H1 (cell line): Measurements from ENCODE around the gene ADM5. TPM values are rescaled to one million over a fixed set of nuclear protein-coding genes. Genes with fewer than 3 reads are reported as not detected.

Experiments used
- CTCF ChIA-PET: fragments of 300-600 bp; sonication (Branson Sonifier 250); formaldehyde crosslinking; loops from one replicate; lab custom pipeline; 2021; ENCODE audit not compliant: partially characterized antibody; lab: Charles Lee
- POLR2A ChIA-PET: fragments of 300-600 bp; sonication (Branson Sonifier 250); formaldehyde crosslinking; loops from one replicate; lab custom pipeline; 2021; ENCODE audit warnings: inconsistent platforms; ENCODE audit not compliant: partially characterized antibody; lab: Charles Lee
- DNase-seq, 2 experiments: peaks; one replicate each; pipeline versions ENCODE4 v3.0.0 to v3.0.0-alpha.2; 2010 to 2022; ENCODE audit warnings: low spot score in 2 of 2, low read depth in 1 of 2, mixed read lengths in 1 of 2
- FAIRE-seq: peaks from 2 replicates; lab custom pipeline; 2011; peaks lifted over from hg19 to GRCh38; lab: Jason Lieb, UNC
- H2AFZ ChIP-seq: 2 replicates; pipeline ENCODE4 v1.8.1; 2012; ENCODE audit warnings: low read length, inconsistent platforms
- H2AK5ac ChIP-seq: 2 replicates; pipeline ENCODE4 v1.6.1; 2013; ENCODE audit warnings: low read depth, low read length
- H2BK120ac ChIP-seq: replicated peaks from 2 replicates; pipeline ENCODE3; 2013; ENCODE audit warnings: low read depth, low read length, inconsistent platforms
- H2BK12ac ChIP-seq: 2 replicates; pipeline ENCODE4 v1.6.1; 2013; ENCODE audit warnings: low read depth, low read length
- H2BK15ac ChIP-seq: 2 replicates; pipeline ENCODE4 v1.6.1; 2013; ENCODE audit warnings: low read length
- H2BK20ac ChIP-seq: 2 replicates; pipeline ENCODE4 v1.6.1; 2013; ENCODE audit warnings: low read length
- H2BK5ac ChIP-seq: 2 replicates; pipeline ENCODE4 v1.6.1; 2013; ENCODE audit warnings: low read depth, low read length
- H3K14ac ChIP-seq: 2 replicates; pipeline ENCODE4 v1.6.1; 2013; ENCODE audit warnings: inconsistent platforms; ENCODE audit not compliant: insufficient read length
- H3K18ac ChIP-seq: 2 replicates; pipeline ENCODE4 v1.6.1; 2013; ENCODE audit warnings: low read length; ENCODE audit errors: extremely low read depth
- H3K23ac ChIP-seq: 2 replicates; pipeline ENCODE4 v1.6.1; 2013; ENCODE audit warnings: inconsistent platforms; ENCODE audit not compliant: insufficient read length
- H3K23me2 ChIP-seq: 2 replicates; pipeline ENCODE4 v1.6.1; 2013; ENCODE audit warnings: low read depth, low read length
- H3K27ac ChIP-seq: 2 replicates; pipeline ENCODE4 v1.6.1; 2011; ENCODE audit warnings: low read depth, low read length, inconsistent platforms
- H3K27me3 ChIP-seq, 4 experiments: replicated peaks in 1 of 4; 1 replicate in 1 of 4; 2 replicates in 3 of 4; pipeline versions ENCODE4 v1.6.1 to v1.8.1; 2011 to 2013; ENCODE audit warnings: low read length in 3 of 4, mild to moderate bottlenecking in 3 of 4, inconsistent platforms in 2 of 4, mixed read lengths in 2 of 4, moderate library complexity in 1 of 4; ENCODE audit not compliant: control insufficient read depth in 3 of 4, insufficient read depth in 3 of 4; ENCODE audit errors: extremely low read depth in 1 of 4
- H3K36me3 ChIP-seq, 4 experiments: 2 replicates each; pipeline versions ENCODE4 v1.6.1 to v1.8.1; 2011 to 2013; ENCODE audit warnings: mild to moderate bottlenecking in 4 of 4, low read length in 3 of 4, moderate library complexity in 2 of 4, control low read depth in 1 of 4, inconsistent platforms in 1 of 4; ENCODE audit not compliant: insufficient read depth in 4 of 4, control insufficient read depth in 2 of 4
- H3K4ac ChIP-seq: replicated peaks from 2 replicates; pipeline ENCODE3; 2013; ENCODE audit warnings: low read length, low read depth, mixed read lengths, inconsistent platforms; ENCODE audit not compliant: insufficient read length
- H3K4me1 ChIP-seq, 4 experiments: replicated peaks in 1 of 4; 1 replicate in 1 of 4; 2 replicates in 3 of 4; pipeline versions ENCODE4 v1.6.1 to v1.8.1; 2011 to 2013; ENCODE audit warnings: low read length in 3 of 4, inconsistent platforms in 2 of 4, mixed read lengths in 1 of 4; ENCODE audit not compliant: insufficient read depth in 4 of 4, control insufficient read depth in 3 of 4
- H3K4me2 ChIP-seq, 2 experiments: 2 replicates each; pipeline versions ENCODE4 v1.6.1 to v1.8.1; 2011 to 2013; ENCODE audit warnings: low read depth in 2 of 2, low read length in 2 of 2, control low read depth in 1 of 2, inconsistent platforms in 1 of 2, mild to moderate bottlenecking in 1 of 2; ENCODE audit not compliant: insufficient read depth in 1 of 2
- H3K4me3 ChIP-seq, 4 experiments: fragments of 200-600, 300-600 bp in 1 of 4; sonication (generic), shearing (Covaris generic), sonication (Bioruptor Twin) in 1 of 4; 2 replicates each; pipeline versions ENCODE4 v1.5.1 to v1.8.1; 2011 to 2016; ENCODE audit warnings: low read length in 4 of 4, low read depth in 3 of 4, control low read depth in 2 of 4, inconsistent platforms in 2 of 4, mild to moderate bottlenecking in 2 of 4, mixed read lengths in 1 of 4, moderate library complexity in 1 of 4; ENCODE audit not compliant: insufficient read depth in 2 of 4; ENCODE audit errors: extremely low read depth in 1 of 4
- H3K56ac ChIP-seq: replicated peaks from 2 replicates; pipeline ENCODE3; 2013; ENCODE audit warnings: low read depth, mild to moderate bottlenecking, mixed read lengths, low read length, inconsistent platforms; ENCODE audit not compliant: insufficient read length
- H3K79me1 ChIP-seq: 2 replicates; pipeline ENCODE4 v1.6.1; 2013; ENCODE audit warnings: low read depth, low read length, control low read depth
- H3K79me2 ChIP-seq, 2 experiments: 2 replicates each; pipeline versions ENCODE4 v1.6.1 to v1.8.1; 2012 to 2013; ENCODE audit warnings: low read length in 2 of 2, mild to moderate bottlenecking in 2 of 2, inconsistent platforms in 1 of 2; ENCODE audit not compliant: insufficient read depth in 2 of 2, control insufficient read depth in 1 of 2
- H3K9ac ChIP-seq, 4 experiments: replicated peaks in 1 of 4; 1 replicate in 1 of 4; 2 replicates in 3 of 4; pipeline versions ENCODE4 v1.6.1 to v1.8.1; 2011 to 2013; ENCODE audit warnings: low read depth in 3 of 4, low read length in 3 of 4, control low read depth in 2 of 4, mild to moderate bottlenecking in 2 of 4, moderate library complexity in 2 of 4, inconsistent platforms in 1 of 4; ENCODE audit errors: extremely low read depth in 1 of 4
- H3K9me3 ChIP-seq, 2 experiments: 2 replicates each; pipeline versions ENCODE4 v1.6.1 to v1.8.1; 2012 to 2013; ENCODE audit warnings: mild to moderate bottlenecking in 2 of 2, moderate library complexity in 2 of 2, control low read depth in 1 of 2, inconsistent platforms in 1 of 2, low read depth in 1 of 2, low read length in 1 of 2, mixed read lengths in 1 of 2; ENCODE audit not compliant: insufficient read depth in 2 of 2
- H4K20me1 ChIP-seq, 2 experiments: replicated peaks in 1 of 2; 2 replicates each; pipeline versions ENCODE3 to v1.8.1; 2011 to 2013; ENCODE audit warnings: inconsistent platforms in 2 of 2, low read length in 2 of 2, mild to moderate bottlenecking in 1 of 2; ENCODE audit not compliant: insufficient read depth in 2 of 2, control insufficient read depth in 1 of 2
- H4K5ac ChIP-seq: 2 replicates; pipeline ENCODE4 v1.6.1; 2013; ENCODE audit warnings: low read length, low read depth, mixed read lengths, inconsistent platforms; ENCODE audit not compliant: insufficient read length
- H4K8ac ChIP-seq: 2 replicates; pipeline ENCODE4 v1.8.0; 2013; ENCODE audit warnings: mild to moderate bottlenecking, moderate library complexity, low read length, inconsistent platforms; ENCODE audit not compliant: insufficient read depth; ENCODE audit errors: extremely low read depth
- H4K91ac ChIP-seq: replicated peaks from 2 replicates; pipeline ENCODE3; 2013; ENCODE audit warnings: low read length, mixed read lengths, inconsistent platforms; ENCODE audit not compliant: insufficient read length
- MAFK ChIP-seq: IDR thresholded peaks from 2 replicates; pipeline ENCODE4 v1.6.1; 2012; ENCODE audit warnings: low read depth, mild to moderate bottlenecking, improper control_type of control experiment, low read length
- WGBS, 2 experiments: shearing (Covaris generic) in 1 of 2; methylation state at CpG; one replicate each; pipeline versions ENCODE4 v1.1.6 to v1.1.7; 2013 to 2015; ENCODE audit warnings: low lambda C conversion rate in 2 of 2, mixed read lengths in 2 of 2, inconsistent platforms in 1 of 2, low coverage in 1 of 2, missing lambda C conversion rate in 1 of 2; ENCODE audit not compliant: insufficient replicate concordance in 2 of 2, insufficient coverage in 1 of 2, insufficient read length in 1 of 2; ENCODE audit errors: extremely low coverage in 1 of 2, missing lambda C conversion rate in 1 of 2; 5-methylcytosine and 5-hydroxymethylcytosine counted together
- polyA plus RNA-seq, 7 experiments: library from polyadenylated mRNA; depleted of rRNA in 3 of 7; stranded (reverse) in 5 of 7; unstranded in 2 of 7; fragments of >200 nt in 5 of 7; fragments of 200-250 nt in 2 of 7; gene quantifications; 1 replicate in 5 of 7; 2 replicates in 1 of 7; 4 replicates in 1 of 7; pipeline versions ENCODE4 v1.2.1 to v1.2.3, GENCODE V29; 2011 to 2013; ENCODE audit warnings: missing spikeins in 2 of 7, mixed read lengths in 2 of 7
- total RNA-seq: library from RNA; stranded (reverse); fragmentation: NEBNext Ultra II Directional; extraction: Animal tissue kit (Norgen Biotek cat#: 25700); gene quantifications from 2 replicates; pipeline ENCODE4 v1.2.1, GENCODE V29; 2021

Gene ADM5
- total and polyA plus RNA-seq, 2 of the 8 experiments (the other 6 are each of a cell fraction or from before 2014, with no cell fraction given): 2.5 to 2.6 TPM

GRCh38 chr19:49687150-49687549, 2.2 kb upstream of the ADM5 start:
- no peak overlapping the region for H2BK15ac ChIP-seq
- H4K91ac ChIP-seq: no peak overlapping the region
- H3K56ac ChIP-seq: no peak overlapping the region
- no peak overlapping the region for H4K5ac ChIP-seq
- WGBS, 2 experiments: 94% methylated on average over 8 of the region's 12 CpGs; no CpG with 5 or more reads in 1 of the 2 experiments
- ChIA-PET CTCF (interaction anchor here (0.6 to 2.0 kb wide), 5 partner anchors 8 to 339 kb away, joined by 3 to 11 read pairs (median 4); no protein-coding TSS in a partner anchor), POLR2A (interaction anchor here (0.7 to 12.2 kb wide), 8 partner anchors 8 to 191 kb away, joined by 3 to 168 read pairs (median 4); partner anchors contain the start of genes PRMT1 and RPS11)
- H3K14ac ChIP-seq: no peak overlapping the region
- no peak overlapping the region for H3K4me2 ChIP-seq
- no peak overlapping the region for H2BK5ac ChIP-seq
- peaks cover 21 to 50% (median 34%) of the 10 kb centered on the region in 4 experiments for H3K36me3 ChIP-seq
- H4K8ac ChIP-seq: no peak overlapping the region
- H3K9ac ChIP-seq: no peak overlapping the region
- no peak overlapping the region for H3K4ac ChIP-seq
- no peaks in the 10 kb centered on the region for H3K9me3 ChIP-seq
- FAIRE-seq (no peak), DNase-seq (no peak)
- peaks cover 10% of the 10 kb centered on the region; the same call in 1 of the 2 replicates for H3K79me1 ChIP-seq
- peaks cover 21 to 41% of the 10 kb centered on the region in 2 experiments for H4K20me1 ChIP-seq
- H3K18ac ChIP-seq: no peak overlapping the region
- H2BK120ac ChIP-seq: no peak overlapping the region
- H2BK12ac ChIP-seq: no peak overlapping the region
- no peak overlapping the region for H3K23ac ChIP-seq
- no peak overlapping the region for H3K4me3 ChIP-seq
- peaks cover 0 to 13% of the 10 kb centered on the region in 2 experiments; a peak in 2 of 4 replicates for H3K79me2 ChIP-seq
- no peaks in the 10 kb centered on the region for H3K27me3 ChIP-seq
- H2AK5ac ChIP-seq: no peak overlapping the region
- H2AFZ ChIP-seq: no peak overlapping the region
- H2BK20ac ChIP-seq: no peak overlapping the region
- peaks cover 0 to 21% (median 14%) of the 10 kb centered on the region in 4 experiments; a peak in 6 of 7 replicates for H3K4me1 ChIP-seq
- peaks cover 20% of the 10 kb centered on the region for H3K23me2 ChIP-seq
- no peak overlapping the region for H3K27ac ChIP-seq
- no peak for TF ChIP-seq MAFK
